Mononuclear cell (primary cell): ENCODE data around the gene ADAMTS2. TPM values are rescaled to one million over a fixed set of nuclear protein-coding genes. Genes with fewer than 3 reads are reported as not detected.

Experiments used
- H3K27me3 ChIP-seq: 2 replicates; pipeline ENCODE4 v1.6.0; 2011; ENCODE audit warnings: low read length, control low read depth; ENCODE audit not compliant: insufficient read depth
- H3K4me1 ChIP-seq: 2 replicates; pipeline ENCODE4 v1.5.1; 2011; ENCODE audit warnings: mild to moderate bottlenecking, low read length, control low read depth; ENCODE audit not compliant: insufficient read depth
- H3K4me3 ChIP-seq: 2 replicates; pipeline ENCODE4 v1.5.1; 2011; ENCODE audit warnings: mild to moderate bottlenecking, low read length, moderate library complexity
- H3K9me3 ChIP-seq: 2 replicates; pipeline ENCODE4 v1.5.1; 2011; ENCODE audit warnings: low read depth, mild to moderate bottlenecking, control low read depth, low read length
- total RNA-seq: library from RNA; depleted of rRNA; stranded (reverse); fragments of >200 nt; gene quantifications from one replicate; pipeline ENCODE4 v1.2.3, GENCODE V29; 2012

The ADAMTS2 gene
- total RNA-seq, 1 donor: 0.21 TPM

- no peaks in the 10 kb centered on the region for H3K27me3 ChIP-seq
- H3K4me1 ChIP-seq: no peaks in the 10 kb centered on the region
- H3K9me3 ChIP-seq: no peaks in the 10 kb centered on the region
- H3K4me3 ChIP-seq: no peak overlapping the region
These were observed 109.6 kb downstream of the ADAMTS2 start for GRCh38 chr5:179235416-179236400.

- no peaks in the 10 kb centered on the region for H3K4me1 ChIP-seq
- no peak overlapping the region for H3K4me3 ChIP-seq
- H3K27me3 ChIP-seq: no peaks in the 10 kb centered on the region
- no peaks in the 10 kb centered on the region for H3K9me3 ChIP-seq
These were observed 110.6 kb downstream of the ADAMTS2 start for GRCh38 chr5:179234563-179235135.

- Histone ChIP-seq H3K27me3 (no peaks in the 10 kb centered on the region), H3K4me3 (no peak overlapping the region), H3K9me3 (no peaks in the 10 kb centered on the region), H3K4me1 (no peaks in the 10 kb centered on the region)
These were observed 111.2 kb downstream of the ADAMTS2 start for GRCh38 chr5:179233909-179234562.

DNA sequence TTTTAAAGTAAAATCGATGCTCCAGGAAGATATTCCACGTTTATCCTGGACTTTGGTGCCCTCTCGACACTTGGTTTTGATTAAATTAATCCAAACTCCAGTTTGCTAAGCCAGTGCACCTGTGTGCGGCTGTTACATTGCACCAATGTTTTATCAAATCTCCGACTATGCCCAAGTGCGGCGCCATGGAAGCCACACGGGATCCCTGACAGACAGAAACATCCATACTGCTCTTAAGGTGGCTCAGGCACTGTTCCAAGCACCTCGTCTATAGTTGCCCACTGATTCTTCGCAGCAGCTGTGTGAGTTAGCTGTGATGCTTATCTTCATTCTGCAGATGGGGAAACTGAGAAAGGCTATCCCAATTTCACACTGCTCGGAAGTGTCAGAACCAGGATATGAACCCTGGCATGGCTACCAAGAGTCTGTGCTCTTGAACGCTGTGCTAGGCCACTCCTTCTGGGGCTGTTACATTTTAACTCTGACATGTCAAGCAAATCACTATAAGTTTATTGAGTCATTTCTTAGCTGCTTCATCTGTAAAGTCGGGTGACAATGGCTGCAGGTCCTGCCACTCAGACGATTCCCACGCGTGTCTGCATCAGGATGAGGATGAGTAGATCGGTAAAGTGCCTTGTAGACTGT, 113.0 kb downstream of the ADAMTS2 start:
- Histone ChIP-seq H3K9me3 (no peaks in the 10 kb centered on the region), H3K4me3 (no peak overlapping the region), H3K4me1 (no peaks in the 10 kb centered on the region), H3K27me3 (no peaks in the 10 kb centered on the region)

DNA sequence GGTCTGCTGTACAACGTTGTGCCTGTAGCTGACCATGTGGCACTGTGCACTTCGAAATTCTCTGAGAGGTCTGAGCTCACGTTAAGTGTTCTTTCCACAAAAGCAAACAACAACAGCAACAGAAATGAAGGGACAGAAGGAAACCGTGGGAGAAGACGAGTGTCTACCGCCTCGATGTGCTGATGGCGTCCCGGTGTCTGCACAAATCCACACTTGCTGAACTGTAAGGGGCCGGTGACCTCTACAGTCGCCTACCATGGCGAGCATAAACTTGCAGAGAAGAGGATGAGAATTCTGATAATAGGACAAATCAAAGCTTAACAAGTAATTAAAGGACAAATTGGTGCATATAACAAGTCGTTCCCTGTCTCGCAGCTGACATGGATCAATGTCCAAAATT, 114.0 kb downstream of the ADAMTS2 start:
- H3K27me3 ChIP-seq: no peaks in the 10 kb centered on the region
- H3K4me3 ChIP-seq: no peak overlapping the region
- H3K9me3 ChIP-seq: no peaks in the 10 kb centered on the region
- H3K4me1 ChIP-seq: no peaks in the 10 kb centered on the region

DNA sequence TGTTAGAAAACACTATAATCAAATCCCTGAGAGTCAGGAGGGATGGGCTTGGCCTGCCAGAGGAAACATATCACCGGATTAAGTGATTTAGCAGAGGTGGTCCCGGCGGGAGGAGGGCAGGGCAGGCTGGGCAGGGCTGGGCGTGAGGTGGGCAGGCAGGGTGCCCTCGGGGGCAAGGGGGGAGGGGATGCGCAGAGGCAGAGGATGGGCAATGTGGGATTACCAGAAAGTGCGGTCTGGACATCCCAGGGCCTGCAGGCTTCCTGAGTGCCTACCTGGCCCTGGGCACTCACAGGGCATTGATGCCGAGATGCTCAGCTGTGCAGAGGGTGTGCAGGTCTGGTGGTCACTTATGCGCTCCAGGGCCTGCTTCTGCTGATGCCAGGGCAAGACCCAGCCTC, 115.2 kb downstream of the ADAMTS2 start:
- no peaks in the 10 kb centered on the region for H3K27me3 ChIP-seq
- no peak overlapping the region for H3K4me3 ChIP-seq
- no peaks in the 10 kb centered on the region for H3K9me3 ChIP-seq
- H3K4me1 ChIP-seq: no peaks in the 10 kb centered on the region

GRCh38 chr5:179229331-179229831, 115.9 kb downstream of the ADAMTS2 start:
- no peaks in the 10 kb centered on the region for H3K27me3 ChIP-seq
- H3K4me1 ChIP-seq: no peaks in the 10 kb centered on the region
- no peaks in the 10 kb centered on the region for H3K9me3 ChIP-seq
- H3K4me3 ChIP-seq: no peak overlapping the region

GRCh38 chr5:179228341-179229121, 116.7 kb downstream of the ADAMTS2 start:
- no peaks in the 10 kb centered on the region for H3K9me3 ChIP-seq
- no peaks in the 10 kb centered on the region for H3K27me3 ChIP-seq
- no peaks in the 10 kb centered on the region for H3K4me1 ChIP-seq
- no peak overlapping the region for H3K4me3 ChIP-seq

GRCh38 chr5:179227580-179228311, 117.5 kb downstream of the ADAMTS2 start:
- no peaks in the 10 kb centered on the region for H3K4me1 ChIP-seq
- H3K27me3 ChIP-seq: no peaks in the 10 kb centered on the region
- H3K9me3 ChIP-seq: no peaks in the 10 kb centered on the region
- no peak overlapping the region for H3K4me3 ChIP-seq

DNA sequence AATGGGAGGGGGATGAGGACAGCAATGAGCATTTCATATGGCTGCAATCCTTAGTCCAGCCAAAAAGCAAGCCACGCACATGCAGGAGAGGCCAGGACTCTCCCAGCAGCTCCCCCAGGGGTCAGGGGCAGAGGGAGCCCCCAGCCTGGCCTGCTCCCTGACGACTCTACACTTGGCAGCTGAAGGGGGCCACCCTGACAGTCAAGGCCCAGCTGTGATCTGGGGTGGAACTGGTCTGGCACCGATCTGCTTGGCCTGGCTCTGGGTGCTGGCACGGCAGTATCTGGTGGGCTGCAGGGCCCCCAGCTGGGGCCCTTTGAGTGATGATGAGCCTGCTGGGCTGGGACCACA, 118.1 kb downstream of the ADAMTS2 start:
- no peak overlapping the region for H3K4me3 ChIP-seq
- no peaks in the 10 kb centered on the region for H3K9me3 ChIP-seq
- H3K27me3 ChIP-seq: no peaks in the 10 kb centered on the region
- no peaks in the 10 kb centered on the region for H3K4me1 ChIP-seq

DNA sequence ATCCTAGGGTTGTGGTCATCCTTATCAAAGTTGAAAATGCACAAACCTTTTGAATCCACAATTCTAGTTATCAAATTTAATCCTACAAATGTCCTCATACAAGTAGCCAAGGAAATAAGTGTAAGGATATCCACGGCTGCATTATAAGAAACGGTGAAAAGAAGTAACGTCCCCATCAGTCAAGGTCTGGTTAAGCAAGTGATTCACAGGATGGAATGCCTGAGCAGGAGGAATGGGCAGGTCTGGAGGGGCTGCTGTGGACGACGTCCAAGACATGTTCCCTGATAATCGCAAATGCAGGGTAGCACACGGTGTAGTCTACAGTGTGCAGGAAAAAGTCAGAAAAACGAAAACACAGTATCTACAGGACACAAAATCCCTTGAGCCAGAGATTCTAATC, 118.6 kb downstream of the ADAMTS2 start:
- H3K4me1 ChIP-seq: no peaks in the 10 kb centered on the region
- H3K4me3 ChIP-seq: no peak overlapping the region
- no peaks in the 10 kb centered on the region for H3K9me3 ChIP-seq
- H3K27me3 ChIP-seq: no peaks in the 10 kb centered on the region

- H3K4me1 ChIP-seq: no peaks in the 10 kb centered on the region
- H3K9me3 ChIP-seq: no peaks in the 10 kb centered on the region
- no peak overlapping the region for H3K4me3 ChIP-seq
- no peaks in the 10 kb centered on the region for H3K27me3 ChIP-seq
These were observed 119.9 kb downstream of the ADAMTS2 start for GRCh38 chr5:179225387-179225786.

- no peak overlapping the region for H3K4me3 ChIP-seq
- H3K27me3 ChIP-seq: no peaks in the 10 kb centered on the region
- H3K9me3 ChIP-seq: no peaks in the 10 kb centered on the region
- no peaks in the 10 kb centered on the region for H3K4me1 ChIP-seq
These were observed 120.5 kb downstream of the ADAMTS2 start for GRCh38 chr5:179224741-179225140.

DNA sequence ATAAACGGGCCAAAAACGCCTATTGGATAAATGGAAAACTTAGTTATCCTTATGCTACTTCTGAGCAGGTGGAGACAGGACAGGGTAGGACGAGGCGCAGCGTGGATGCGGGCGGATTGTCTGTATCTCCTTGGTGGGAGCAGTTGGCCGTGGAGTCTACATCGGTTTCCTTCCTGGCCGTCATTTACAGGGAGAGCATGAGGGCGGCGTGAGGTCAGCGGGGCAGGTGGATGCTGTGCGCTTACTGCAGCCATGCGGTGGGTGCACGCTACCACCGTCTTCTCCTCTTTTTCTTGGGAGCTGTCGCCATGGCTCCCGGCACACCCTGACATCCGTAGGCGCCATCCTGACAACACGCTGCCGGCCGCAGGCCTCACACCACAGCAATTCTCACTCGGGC, 121.3 kb downstream of the ADAMTS2 start:
- Histone ChIP-seq H3K4me1 (no peaks in the 10 kb centered on the region), H3K27me3 (no peaks in the 10 kb centered on the region), H3K4me3 (no peak overlapping the region), H3K9me3 (no peaks in the 10 kb centered on the region)
